HG03460 (cell line): ENCODE results near the gene SBSN.
"Not testable (repeated sequence)": the region's sequence is repeated elsewhere in the genome, so short reads cannot be mapped to it uniquely, and the experiment has no call there.

ENCODE experiments used
- ATAC-seq: cut with Tn5 transposase; IDR thresholded peaks from one replicate; pipeline ENCODE4 v1.9.1; 2021; ENCODE audit not compliant: unreplicated experiment

SBSN gene

DNA sequence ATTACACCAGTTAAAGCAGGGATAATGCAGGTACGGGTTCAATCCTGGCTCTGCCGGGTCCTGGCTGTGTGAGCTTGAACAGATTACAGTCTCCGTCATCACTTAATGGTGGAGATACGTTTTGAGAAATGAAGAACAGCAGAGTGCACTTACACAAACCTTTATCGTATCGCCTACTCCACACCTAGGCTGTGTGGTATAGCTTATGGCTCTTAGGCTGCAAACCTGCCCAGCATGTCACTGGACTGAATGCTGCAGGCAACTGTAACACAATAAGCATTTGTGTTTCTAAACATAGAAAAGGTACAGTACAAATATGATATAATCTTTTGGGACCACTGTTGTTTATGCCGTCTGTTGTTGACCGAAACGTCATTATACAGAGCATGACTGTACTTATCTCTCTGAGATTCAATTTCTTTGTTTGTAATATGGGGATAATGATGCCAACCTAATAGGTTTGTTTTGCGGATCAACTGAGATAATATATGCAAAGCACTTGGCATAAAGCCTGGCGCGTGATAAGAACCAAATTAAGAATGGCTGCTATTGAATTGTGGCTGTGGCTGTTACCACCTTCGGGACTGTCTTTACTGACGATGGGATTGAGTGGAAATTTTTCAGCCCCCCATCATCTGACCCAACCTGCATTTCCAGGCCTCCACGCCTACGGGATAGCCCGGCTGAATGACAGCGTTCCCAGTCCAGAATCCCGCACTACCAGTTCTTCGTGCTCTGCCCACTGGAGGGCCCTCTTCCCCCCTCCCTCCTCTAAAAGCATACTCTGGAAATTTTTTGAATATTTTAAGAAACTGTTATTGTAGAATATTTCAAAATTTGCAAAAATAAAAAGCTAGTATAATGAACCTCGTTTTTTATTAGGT is 49.1 kb downstream of the SBSN start:
- no peak for ATAC-seq

DNA sequence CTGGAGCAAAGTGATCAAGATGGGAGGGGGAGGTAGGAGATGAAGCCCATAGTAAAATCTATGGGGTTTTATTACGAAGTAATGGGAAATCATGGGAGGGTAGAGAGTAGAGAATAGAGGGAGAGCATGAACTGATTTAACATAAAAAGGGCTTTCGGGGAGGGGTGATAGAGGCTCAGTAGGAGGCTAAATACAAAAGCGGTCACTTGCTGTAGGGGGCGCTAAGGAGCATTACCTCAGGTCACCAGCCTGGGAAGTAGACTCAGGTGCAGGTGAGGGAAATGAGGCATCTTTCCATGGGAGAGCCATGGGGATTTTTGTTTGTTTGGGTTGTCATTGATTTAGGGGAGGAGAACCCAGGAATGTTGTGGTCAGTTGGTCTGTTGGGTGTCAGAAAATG is 52.0 kb downstream of the SBSN start:
- no peak for ATAC-seq

DNA sequence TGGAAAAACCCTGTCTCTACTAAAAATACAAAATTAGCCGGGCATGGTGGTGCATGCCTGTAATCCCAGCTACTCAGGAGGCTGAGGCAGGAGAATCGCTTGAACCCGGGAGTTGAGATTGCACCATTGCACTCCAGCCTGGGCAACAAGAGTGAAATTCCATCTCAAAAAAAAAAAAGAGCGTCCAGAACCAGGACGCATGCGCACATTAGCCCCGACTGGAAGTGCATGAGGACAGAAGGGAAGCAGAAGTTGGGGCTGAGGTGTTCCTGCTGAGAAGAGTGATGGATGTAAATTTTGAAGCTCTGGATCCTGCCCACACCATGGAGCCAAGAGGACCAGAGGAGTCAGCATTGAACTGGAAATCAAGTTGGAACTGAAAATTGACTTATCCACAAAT is 53.5 kb downstream of the SBSN start:
- not testable (repeated sequence) for ATAC-seq

DNA sequence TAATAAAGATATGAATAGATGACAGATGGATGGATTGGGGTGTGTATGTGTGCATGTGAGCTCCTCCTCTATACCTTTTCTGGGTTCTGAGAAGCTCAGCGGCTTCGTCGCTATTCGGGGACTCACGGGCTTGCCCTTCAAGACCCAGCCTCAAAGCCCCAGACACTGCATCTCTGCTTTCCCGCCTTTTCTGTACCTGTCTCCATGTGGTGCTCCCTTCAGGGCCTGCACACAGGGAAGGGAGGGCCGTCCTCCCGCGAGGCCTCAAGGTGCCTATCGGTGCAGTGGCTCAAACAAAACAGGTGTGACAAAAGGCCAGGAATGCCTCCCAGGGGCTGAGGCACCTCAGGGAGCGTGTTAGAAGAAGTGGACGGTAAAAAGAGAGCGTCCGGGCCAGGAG is 54.0 kb downstream of the SBSN start:
- ATAC-seq = no peak
